GM19395 (cell line): ENCODE results near the gene THG1L.

ENCODE experiments used
- ATAC-seq: cut with Tn5 transposase; IDR thresholded peaks from one replicate; pipeline ENCODE4 v1.9.1; 2021; ENCODE audit warnings: mild to moderate bottlenecking, moderate library complexity; ENCODE audit not compliant: unreplicated experiment

THG1L gene

GRCh38 chr5:157750320-157750719, 19.1 kb downstream of the THG1L start:
- ATAC-seq: no peak

- ATAC-seq: no peak
Observed at GRCh38 chr5:157756122-157756521, 24.9 kb downstream of the THG1L start.

DNA sequence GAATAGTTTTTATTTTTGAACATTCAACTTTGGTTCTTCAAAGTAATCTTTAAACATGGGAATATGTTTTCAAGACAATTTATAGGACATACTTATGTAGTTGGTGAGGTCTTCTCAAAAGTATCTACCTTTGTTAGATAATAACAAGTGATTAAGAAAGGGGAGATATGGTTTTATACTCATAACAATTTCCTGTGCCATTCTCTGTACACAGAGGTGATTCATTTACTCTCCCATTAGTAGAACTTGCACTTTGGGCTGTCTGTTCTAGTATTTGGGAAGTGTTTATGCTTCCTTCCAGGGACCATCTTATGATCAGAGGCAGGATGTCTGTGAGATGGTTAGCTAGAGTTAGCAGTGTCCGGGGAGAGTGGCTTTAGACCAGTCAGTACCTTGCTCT, 27.5 kb downstream of the THG1L start:
- ATAC-seq: no peak

DNA sequence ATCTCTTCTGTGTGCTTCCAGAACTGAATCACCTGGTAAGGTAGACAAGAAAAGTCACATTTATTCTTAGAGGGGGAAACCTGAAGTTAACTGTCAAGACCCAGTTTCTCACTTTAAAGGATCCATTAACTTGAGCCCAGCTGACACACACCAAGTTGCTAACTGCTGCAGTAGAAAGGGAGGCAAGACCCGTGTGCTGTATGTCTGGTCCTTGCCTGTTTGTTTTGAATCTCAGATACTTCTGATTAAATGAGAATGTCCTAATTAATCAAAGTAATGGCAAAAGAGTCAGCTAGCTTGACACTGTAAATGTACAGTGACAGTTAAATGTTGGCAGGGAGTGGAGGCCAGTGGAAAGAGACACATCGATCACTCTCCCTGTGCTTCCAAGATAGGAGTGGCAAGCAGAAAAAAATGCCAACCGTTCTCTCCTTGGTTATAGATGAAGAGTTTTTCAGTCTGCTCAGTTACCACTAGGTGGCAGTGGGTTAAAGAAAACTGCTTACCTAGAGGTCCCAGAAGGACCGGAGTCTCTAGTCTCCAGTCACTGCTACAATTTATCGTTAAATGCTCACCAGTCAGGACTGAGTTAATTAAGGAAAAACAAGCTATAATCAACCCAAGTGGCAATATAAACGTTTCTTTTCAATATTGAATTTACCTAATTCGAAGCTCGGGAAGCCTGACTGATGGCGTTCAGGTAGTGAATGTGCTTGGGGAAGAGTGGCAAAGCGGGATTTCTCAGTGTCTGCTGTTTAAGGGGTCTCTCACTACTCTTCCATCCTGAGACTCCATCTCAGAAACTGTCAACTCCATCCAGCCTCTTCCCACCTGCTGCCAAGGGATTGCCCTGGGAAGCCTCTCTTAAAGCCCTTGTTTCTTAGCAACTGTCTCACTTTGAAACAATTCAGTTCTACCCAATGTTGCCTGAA, 30.7 kb downstream of the THG1L start:
- ATAC-seq: peak; percentile 88

DNA sequence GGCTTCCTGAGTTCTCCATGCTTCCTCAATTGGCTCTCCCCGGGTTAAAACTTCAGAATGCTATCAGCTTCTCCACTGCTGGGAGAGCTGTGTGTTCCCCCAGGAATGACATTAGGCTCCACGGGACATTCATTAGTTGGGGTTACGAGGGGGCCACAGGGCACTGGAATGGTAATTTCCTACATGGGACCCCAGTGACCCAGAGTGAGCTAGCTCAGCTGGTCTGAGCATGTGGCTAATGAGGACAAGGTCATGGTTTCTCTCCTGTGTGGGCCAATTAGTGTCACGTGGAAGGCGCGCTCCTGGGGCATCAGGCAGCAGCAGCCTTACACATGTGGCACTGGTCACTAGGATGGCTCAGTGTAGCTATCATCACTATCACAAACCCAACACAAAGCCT, 33.3 kb downstream of the THG1L start:
- ATAC-seq: no peak

DNA sequence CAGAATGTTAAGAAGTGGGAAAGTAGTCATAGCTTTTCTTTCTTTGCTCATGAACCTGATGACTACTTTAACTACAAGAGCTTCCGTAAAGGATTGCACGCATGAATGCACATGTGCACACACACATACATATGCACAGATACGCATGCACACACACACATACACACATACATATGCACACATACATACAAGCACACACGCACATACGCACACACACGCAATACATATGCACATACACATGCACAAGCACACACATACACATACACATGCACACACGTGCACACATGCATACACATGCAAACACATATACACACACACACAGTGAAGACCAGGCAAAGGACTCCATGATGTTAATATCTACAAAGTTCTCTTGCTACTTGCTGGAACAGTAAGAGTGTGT, 35.2 kb downstream of the THG1L start:
- ATAC-seq: no peak

GRCh38 chr5:157766902-157767301, 35.7 kb downstream of the THG1L start:
- no peak for ATAC-seq

- no peak for ATAC-seq
Observed at GRCh38 chr5:157767689-157768088, 36.5 kb downstream of the THG1L start.

DNA sequence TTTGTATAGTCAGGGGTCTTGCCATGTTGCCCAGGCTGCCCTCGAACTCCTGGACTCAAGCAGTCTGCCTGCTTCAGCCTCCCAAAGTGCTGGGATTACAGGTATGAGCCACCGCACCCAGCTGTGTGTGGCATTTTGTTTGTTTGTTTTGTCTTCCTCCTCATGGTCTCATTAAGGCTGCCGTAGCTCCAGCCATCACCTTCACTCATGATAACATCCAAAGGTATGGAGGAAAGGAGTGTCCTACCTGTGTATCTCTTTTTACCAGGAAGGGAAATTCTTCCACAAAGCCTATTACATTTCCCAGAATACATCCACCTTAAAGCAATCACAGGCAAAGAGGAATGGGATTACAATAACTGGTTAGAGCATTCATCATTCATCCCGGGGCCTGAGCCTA, 39.4 kb downstream of the THG1L start:
- ATAC-seq: no peak

DNA sequence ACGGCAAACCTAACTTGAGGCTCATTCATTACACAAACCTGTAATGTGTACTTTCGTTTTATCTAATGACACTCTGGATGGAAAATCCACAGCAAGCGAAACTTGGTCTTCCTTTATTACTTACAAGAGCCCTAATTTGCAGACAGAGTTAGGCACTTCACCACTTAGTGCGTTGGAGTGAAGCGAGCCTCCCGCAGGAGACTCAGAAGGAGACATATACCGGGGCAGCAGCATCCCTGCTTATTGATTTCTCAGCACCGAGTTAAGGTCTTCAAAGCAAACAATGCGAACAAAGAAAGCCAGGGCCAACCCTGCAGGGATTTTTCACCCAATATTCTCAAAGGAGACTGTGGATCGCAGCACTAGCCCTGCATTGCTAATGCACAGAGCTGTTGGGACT, 40.9 kb downstream of the THG1L start:
- ATAC-seq: no peak

GRCh38 chr5:157778121-157778805, 47.0 kb downstream of the THG1L start:
- no peak for ATAC-seq

GRCh38 chr5:157779221-157779620, 48.0 kb downstream of the THG1L start:
- no peak for ATAC-seq

DNA sequence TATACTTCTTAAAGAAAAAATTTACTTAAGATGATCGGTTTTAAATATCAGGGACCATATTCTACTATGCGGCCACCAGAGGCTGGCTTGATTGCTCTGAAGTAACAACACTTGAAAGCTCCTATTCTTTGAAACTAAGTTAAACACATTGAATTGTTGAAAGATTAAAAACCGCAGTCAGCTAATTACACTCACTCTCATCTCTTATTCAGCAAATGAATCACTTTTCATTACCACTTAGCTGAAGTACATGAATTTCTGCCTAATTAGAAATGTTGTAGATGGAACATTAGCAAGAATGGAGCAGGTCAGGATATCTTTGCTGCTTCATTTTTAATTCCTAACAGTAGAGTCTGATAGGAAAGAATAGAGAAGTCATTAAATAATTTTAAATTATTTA, 54.6 kb downstream of the THG1L start:
- ATAC-seq: no peak
